ENCODE data around the gene PROX2.
A peak's percentile ranks its signal among the peaks of the same experiment; 100 is the strongest.

PROX2 gene

DNA sequence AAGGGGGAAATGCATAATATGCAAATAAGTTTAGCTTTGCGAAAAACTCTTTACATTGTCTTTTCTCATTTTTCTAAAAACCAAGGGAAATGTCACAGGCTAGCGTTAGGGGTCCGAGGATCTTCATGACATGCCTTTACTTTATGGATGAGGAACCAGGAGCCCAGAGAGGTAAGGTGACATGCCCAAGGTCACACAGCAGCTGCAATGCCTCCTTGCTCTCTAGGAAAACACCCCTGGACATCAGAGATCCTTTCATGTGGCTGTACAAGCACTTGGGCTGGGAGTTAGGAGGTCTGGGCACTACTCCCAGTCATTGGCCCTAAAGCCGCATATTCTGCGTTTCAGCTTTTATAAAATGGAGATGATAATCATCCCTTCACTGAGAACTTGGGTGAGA is 741 bp downstream of the PROX2 start:
- no peak for DNase-seq

DNA sequence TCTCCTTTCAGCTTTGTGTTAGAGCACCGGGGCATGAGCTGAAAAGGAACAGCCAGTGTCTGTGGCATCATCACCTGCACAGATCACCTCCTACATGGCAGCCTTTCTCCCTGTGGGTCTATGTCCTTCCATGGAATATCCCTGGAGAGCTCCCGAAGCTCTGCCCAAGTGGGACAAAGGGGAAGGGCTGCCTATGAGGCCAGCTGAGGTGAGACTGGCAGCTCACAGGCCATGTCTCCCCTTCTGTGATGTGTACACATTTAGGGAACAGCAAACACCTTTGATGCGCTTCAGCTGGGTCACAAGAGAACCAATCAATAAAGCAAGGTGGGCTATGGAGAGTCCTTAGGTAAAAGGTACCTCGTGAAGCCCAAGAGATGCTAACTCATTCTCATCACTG is 4.1 kb downstream of the PROX2 start:
- no peak for DNase-seq

DNA sequence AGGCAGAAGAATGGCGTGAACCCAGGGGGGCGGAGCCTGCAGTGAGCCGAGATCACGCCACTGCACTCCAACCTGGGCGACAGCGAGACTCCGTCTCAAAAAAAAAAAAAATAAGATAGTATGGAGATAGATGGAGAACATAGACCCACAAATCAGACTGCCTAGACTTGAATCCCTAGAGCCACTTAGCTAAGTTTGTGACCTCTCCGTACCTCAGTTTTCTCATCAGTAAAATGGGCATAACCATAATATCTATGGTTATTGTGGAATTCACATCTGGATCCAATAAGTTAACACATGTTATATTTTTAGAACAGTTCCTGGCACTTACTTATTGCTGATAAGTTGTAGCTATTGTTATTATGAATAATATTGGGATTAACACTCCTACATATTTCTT is 7.2 kb downstream of the PROX2 start:
- no peak for DNase-seq

DNA sequence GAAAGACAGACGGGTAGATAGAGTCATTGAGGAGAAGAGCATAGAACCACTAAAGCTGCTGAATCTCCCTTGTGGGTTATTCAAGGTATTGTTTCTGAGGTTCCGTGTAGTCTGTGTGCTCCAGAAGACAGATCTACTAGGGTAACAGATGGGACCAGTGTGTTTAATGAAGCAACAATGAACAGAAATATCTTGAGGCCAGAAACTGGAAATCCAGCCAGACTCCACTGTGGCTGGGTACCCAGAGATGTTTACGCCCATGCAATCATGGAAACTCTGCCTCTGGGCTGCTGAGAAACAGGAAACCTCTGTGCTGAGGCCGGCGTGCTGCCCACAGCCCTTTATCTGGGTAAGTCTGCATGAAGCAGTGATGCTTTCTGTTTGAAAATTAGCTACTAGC is 8.3 kb downstream of the PROX2 start:
- no peak for DNase-seq

DNA sequence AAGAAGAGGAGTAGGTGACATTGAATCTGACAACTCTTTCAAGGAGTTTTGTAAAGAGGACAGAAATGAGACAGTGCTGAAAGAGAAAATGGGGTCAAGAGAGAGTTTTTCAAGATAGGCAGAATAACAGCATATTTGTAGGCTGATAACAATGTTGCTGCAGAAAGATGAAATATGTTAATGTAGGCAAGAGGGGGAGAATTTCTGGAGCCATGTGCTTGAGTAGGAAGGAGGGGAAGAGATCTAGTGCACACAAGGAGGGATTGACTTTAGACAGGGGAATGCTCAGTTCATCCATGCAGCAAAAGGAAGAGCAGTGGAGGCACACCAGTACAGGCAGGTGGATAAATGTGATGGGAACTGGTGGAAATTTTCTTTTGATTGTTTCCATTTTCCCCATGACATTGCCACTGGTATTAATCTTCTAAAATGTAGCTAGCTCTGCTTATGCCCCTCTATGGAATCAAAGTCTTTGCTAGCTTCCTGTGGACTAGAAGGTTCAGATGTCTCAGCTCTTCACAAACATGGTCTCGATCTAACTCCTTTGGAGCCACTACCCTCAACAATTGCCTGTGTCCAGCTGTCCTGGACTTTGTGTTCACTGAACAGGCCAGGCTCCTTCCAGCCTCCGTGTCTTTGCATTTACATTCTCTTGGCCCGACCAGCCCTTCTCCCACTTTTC is 9.1 kb downstream of the PROX2 start:
- DNase-seq: no peak

DNA sequence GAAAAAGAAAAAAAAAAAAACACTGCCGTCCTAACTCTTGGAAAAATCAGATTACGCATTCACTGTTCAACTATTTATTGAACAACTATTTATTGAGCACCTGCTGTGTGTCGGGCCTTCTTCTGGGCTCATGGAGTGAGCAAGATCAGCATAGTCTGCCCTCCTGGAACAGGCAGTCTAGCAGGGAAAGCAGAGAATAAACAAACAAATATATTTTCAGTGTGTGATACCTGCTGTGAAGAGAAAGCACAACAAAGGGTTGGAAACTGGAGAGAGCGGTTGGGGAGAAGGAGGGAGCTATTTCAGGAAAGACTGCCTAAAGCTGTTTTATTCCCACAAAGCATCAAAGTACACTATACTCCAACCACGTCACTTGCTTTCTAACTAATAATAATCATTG is 10.8 kb downstream of the PROX2 start:
- DNase-seq: no peak

DNA sequence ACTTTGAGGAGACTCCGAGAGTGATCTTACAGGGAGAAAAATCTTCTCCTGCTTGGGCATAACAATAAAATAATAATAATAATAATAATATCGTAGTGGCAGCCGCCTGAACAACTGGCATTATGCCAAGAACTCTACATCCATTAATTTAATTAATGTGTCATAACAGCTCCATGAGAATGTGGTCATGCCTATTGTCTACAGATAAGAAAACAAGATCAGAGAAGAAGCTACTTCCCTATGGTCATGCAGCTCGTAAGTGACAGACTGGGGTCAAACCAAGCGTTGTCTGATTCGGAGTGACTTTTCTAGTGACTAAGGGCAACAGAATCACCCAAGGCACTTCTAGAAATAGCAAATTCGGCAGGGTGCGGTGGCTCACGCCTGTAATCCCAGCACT is 11.7 kb downstream of the PROX2 start:
- no peak for DNase-seq

DNA sequence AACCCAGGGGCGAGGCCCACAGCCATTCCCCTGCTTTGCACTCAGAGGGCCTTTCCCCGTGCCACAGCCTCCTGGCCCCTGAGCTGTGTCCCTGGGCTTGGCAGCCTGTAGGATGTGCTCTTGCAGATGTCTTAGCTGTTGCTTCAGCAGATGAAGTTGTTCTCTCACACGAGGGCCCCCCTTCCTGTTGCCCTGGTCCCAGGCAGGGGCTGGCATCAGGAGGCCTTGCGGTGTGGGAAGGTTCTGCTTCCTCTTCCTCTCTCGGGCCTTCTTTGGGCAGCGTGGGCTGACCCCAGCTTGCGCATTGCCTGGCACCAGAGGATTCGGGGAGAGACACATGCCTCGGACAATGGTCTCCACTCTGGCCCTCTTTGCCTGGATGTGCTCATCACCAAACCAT is 12.7 kb downstream of the PROX2 start:
- no peak for DNase-seq

DNA sequence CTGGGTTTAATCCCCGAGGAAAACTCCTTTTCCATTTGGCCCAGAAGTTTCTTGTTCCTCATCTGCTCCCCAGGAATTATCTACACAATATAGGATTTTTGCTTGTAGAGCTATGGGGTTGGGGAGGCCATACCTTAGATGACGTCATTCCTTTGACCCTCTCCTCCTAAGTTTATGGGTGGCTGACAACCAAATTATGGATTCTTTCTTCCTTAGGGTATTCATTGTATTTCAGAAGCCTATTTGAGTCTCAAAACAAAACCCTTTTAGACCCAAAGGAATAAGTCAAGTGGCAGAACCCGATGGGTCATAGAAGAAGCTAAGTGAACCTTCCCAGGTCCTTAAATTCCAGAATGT is 14.2 kb downstream of the PROX2 start:
- DNase-seq: no peak

DNA sequence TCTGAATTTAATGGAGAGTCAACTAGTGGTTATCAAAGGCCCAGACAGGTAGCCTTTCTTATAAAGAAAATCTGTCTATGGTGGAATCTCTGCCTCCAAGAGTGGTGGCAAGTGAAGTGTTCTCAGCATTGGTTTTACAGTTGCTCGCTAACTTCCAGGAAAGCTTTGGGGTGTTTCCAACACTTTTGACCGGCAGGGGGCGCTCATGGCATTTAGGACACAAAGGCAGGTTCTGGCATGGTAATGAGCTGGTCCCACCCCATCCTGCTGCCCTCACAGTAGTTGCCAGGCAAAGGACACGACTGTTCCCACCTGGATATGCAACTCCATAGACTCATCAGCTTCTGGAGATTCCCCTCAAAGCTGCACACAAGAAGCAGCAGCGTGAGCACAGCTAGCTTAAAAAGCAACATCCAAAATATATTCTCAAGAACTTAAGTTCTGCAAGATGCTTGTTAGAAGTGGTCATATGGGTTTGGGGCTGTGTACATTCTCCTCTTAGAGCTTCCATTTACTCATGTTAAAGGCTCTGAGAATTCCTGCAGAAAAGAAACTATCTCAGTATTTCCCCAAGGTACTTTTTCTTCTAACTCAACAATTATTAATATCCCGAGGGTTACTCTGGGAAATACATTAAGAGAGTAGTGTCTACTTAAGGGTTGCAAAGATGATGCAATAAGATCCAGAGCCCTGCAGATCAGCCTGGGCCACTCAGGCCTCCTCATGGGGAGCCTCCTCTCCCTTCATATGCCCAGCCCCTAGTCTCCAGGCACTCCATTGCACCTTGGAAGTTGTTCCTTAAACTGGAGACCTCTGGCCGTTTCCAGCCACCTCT is 14.8 kb downstream of the PROX2 start:
- peak; percentile 93 for DNase-seq

DNA sequence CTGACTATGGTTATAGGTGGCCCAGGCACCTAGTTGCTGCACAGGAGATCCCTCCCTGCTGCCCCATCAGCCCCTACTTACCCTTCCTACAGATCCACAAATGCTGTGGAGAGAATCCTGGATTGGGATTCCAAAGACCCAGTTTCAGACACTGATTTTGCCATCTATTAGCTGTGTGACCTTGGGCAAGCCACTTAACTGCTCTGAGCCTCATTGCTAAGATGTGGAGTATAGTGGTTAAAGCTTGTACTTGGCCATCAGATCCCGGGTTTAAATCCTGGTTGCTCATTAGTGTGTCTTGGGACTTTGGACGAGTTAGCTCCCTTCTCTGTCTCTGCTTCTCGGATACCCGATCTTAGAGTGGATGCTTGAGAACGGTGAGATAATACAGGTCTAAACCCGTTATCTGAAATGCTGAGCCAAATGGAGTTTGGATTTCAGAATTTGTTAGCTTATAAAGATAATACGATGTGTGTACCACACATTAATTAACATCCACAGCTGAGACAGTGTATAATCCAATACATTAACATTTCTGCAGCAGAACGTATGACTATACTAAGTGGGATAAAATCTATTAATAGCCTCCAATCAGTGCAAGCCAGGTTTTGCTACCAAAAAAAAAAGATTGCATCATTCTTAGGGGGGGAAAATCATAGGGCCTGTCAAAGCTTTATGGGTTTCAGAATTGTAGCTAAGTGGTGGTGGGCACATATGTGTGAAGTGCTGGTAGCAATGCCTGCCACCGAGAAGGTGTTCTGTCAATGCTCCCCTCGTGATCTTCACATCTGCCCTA is 16.0 kb downstream of the PROX2 start:
- DNase-seq: no peak

DNA sequence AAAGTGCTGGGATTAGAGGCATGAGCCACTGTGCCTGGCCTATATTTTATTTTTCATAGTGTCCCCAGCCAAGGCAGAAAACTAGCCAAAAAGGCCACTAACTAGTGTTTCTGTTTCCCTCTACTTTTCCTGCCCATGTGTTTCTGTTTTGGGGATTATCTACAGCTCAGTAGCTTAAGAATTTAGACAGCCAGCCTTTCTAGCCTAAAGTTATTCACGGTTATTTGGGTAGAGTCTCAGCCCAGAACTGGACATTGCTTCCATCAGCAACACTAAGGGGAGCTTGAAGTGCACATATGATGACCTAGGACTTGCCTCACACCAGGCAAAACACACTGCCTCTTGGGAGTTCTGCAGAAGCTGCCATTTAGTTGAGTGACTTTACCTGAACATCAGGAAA is 17.9 kb downstream of the PROX2 start:
- no peak for DNase-seq

DNA sequence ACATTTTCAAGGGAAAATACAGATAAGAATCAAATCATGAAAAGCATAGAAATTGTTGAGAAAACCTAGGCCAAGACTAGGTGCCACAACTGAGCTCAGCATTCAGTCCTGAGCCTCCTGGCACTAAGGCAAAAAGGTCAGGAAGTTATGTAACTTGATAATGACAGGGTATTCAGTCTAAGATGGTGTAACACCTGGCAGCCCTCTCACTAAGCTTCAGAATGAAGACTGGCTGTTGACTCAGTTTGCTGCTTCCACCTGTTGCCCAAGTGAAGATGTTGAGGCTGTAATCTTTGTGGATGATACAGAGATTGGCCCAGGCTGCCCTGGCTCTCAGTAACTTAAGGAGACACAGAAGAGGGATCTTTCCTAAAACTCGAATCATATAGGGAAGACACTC is 19.6 kb downstream of the PROX2 start:
- DNase-seq: no peak

DNA sequence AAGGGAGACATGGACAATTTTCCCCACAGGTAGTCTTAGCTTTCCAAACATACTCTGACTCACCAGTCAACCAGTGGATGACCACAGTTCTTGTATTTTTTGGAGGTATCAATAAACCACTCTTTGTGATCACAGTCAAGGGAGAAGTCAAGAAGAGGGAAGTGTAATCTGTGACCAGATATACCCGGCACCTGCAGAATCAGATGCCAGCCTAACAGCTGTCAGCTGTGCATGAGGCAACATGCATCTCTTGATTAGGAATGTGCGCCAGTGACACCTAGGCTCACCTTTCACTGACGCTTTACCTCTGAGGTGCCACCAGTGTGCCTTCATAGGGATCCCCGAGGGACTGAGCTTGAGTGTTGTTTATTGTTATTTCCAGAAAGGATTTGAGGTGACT is 20.0 kb downstream of the PROX2 start:
- DNase-seq: no peak

DNA sequence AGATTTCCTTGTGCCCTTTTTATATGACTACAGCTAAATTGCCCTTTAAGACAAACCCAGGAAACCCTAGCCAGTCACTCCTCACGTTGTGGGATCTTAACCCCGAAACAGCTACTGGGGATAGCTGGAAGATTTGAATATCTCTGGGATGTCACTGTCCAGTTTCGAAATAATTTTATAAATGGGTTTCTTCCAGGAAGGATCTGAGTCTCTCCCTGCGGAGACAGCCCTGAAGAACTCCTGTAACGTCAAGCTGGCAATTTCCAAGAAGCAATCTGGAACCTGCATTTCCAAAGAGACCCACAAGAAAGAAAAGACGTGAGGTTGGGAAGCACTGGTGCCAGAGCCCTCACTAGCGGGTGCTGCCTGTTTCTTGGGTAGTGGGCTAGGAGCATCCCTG is 20.9 kb downstream of the PROX2 start:
- DNase-seq: no peak

DNA sequence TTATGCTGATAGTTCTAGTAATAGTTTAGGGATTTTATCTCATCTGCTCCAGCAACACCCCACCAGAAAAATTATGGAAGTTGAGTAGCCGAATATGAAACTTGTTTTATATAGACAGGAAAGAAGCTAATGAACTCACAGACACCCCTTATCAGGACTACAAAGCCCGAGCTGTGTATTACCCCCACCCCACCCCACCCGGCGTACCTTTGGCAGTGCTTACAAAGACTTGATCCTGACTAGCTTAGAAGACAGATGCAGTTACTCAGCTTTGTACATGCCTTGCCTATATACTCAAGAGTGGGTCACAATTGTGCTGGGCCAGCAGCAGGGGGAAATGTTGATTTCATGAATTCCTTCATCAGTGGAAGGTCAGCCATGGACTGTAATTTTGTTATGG is 22.4 kb downstream of the PROX2 start:
- no peak for DNase-seq

DNA sequence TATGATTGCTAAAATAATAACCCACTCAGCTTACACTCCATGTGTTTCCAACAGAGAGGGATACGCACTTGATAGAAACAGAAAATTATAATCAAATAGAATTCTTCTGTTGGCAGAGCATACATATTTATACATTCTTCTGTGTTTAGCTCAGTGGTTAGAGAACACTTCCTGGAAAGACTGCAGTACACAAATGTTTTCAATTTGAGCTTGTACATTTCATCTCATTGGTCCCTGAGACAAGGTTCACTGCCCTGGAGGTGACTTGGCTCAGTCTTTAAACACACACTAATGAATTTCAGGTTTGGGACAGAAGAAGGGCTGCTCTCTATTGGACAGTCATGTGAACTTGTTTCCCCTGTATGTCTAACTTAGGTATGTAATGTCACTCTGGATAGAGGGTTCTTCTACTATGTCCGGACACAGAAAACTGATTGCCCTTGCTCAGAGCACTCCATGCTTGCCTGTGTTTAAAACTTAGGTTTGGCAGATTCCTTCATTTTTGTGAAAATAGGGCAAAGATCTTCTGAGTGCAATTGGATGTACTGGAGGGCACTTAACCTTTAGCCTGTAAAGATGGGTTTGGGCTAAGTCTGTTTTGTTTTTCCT is 22.9 kb downstream of the PROX2 start:
- no peak for DNase-seq

DNA sequence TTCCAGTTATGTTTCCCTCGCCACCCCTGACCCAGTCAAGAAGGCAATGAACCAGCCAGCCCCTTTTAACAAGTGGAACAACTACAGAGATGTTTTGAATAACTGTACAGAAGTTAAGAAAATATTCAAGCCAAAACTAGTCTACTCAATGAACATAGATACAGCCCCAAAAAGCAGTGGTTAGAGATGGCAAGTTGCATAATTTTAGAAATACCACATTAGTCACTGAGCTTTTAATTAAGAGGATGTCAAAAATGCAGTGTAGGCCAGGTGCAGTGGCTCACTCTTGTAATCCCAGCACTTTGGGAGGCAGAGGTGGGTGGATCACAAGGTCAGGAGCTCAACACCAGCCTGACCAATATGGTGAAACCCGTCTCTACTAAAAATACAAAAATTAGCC is 27.2 kb downstream of the PROX2 start:
- no peak for DNase-seq

DNA sequence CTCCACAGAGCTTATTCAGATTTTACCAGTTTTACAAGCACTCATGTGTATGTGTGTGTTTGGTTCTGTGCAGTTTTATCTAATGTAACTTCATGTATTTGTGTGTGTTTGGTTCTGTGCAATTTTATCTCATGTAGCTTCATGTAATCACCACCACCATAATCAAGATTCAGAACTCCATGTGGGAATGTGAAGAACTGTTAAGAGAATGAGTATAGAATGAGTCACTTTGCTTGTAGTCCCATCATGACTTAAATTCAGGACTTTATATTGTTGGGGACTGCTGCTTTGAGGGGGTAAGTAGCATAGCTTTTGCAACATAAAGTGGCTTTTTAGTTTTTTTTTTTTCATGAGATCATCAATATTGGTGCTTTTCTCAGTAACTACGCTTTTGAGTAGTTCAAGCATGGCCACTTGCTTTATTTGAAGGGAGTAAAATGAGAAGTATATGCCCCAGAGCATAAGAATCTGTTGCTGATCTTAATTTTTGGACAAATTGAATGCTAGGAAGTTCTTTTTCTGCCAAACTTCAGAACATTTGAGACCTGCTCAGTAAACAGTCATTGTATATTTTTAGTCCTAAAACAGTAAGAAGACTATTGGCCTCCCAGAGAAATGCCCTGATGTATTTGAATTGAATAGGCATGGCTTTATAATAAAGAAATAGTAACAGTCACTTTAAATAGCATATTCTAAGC is 28.8 kb downstream of the PROX2 start:
- DNase-seq: no peak

DNA sequence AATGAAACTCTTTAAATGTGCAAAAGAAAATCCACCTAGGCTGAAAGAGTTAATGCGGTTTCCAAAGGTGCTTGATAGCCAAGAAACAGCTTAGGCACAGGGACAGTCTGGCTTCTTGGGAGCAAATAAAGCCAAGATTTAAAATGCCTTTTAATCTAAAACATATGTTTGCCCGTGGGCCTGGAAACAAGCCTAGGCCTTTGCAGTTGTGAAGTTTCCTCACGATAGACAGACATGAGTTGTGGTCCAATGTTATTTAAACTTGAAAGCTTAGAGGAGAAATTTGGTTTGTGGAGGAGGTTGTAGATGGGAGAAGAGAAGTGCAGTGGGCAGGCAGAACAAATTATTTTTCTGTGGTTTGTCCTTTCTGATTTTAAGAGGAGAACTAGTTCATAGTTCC is 29.8 kb downstream of the PROX2 start:
- no peak for DNase-seq

DNA sequence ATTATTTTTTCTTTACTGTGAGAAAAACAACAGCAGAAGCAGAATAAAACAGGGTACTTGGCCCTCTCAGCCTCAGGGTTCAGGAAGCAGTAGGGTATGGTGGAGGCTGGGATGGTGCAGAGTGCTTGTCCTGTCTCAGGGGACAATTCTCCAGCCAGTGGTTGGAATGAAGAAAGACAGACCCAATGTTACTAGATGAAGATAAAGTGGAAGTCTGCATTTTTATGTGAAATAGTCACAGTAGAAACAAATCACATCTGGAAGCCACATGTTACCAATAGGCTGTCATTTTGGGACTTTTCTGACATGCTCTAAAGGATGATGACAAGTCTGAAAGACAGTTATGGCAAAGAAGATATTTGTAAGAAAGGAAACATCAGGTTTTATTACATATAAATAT is 32.3 kb downstream of the PROX2 start:
- no peak for DNase-seq

DNA sequence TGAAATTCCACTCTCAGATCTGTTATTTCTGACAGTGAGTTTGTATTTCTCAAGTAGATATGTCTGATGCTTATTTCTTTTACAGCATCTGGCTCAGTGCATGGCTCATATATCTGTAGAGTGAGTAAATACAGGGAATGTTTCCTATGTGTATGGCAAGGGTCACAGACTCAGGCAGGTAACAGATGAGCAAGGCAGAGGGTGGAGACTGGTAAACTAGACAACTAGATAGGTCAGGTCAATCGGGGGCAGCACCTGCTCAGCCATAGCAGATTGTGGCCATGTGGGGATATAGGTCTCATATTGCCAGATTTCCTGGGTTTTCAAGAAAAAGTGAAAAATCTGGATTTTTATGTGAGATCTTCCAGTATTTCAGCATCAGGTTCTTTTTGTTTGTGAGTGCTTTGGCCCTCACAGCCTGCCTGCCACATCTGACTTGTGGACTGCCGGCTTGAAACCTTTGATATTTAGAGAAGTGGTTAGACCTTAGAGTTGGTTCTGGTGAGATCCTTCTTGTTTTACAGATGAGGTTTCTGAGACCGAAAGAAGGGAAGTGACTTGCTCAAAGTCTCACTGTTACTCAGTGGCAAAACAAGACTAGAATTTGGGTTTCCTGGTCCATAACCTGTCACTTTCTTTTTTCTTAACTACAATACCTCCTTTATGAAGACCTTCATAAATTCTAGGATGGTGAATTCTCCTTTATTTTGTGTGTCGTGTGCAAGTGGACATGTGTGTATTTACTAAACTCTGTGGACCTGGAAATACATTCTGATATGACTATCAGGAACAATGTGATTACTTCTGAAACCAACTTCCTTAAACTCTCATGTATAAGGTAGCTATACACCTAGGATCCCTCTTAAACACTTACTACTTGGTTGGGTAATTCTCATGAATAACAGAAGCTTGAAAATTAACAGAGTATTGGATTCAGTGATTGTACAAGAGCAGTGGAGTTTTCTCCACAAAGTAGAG is 34.4 kb downstream of the PROX2 start:
- no peak for DNase-seq

Data from activated T-cell treated with anti-CD3 and anti-CD28 coated beads for 4 hours (primary cell).